ENCODE results near the gene EIF3A.

- no peak for TF ChIP-seq CTCF (IDR thresholded peaks at IDR 0.05)
- TF ChIP-seq POLR2A (IDR thresholded peaks at IDR 0.05) = peak in 1 of 4 donors; percentile 95
- TF ChIP-seq EP300 (IDR thresholded peaks at IDR 0.05) = no peak
Measured at GRCh38 chr10:119080521-119081259, at the start of gene EIF3A.

Data from stomach (tissue), 4 donors.